Measurements from ENCODE around the gene C19orf38.

DNA sequence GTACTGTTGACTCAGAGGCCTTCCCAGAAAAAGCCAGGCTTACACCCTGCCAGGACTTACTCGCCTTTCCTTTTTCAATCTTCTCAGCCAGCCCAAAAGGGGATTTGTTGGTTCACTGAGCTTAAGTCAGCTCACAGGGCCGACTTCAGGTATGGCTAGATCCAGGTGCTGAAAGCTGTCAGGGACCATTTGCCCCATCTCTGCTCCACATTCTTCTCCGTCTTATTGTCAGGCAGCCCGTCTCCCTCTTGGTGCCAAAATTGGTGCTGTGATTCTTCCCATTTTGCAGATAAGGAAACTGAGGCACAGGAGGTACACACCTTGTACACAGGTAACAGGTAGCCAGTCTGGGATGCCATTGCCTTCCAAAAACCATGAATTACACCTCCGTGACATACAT lies 2.4 kb downstream of the C19orf38 start:
- TF ChIP-seq, protein P1, sequence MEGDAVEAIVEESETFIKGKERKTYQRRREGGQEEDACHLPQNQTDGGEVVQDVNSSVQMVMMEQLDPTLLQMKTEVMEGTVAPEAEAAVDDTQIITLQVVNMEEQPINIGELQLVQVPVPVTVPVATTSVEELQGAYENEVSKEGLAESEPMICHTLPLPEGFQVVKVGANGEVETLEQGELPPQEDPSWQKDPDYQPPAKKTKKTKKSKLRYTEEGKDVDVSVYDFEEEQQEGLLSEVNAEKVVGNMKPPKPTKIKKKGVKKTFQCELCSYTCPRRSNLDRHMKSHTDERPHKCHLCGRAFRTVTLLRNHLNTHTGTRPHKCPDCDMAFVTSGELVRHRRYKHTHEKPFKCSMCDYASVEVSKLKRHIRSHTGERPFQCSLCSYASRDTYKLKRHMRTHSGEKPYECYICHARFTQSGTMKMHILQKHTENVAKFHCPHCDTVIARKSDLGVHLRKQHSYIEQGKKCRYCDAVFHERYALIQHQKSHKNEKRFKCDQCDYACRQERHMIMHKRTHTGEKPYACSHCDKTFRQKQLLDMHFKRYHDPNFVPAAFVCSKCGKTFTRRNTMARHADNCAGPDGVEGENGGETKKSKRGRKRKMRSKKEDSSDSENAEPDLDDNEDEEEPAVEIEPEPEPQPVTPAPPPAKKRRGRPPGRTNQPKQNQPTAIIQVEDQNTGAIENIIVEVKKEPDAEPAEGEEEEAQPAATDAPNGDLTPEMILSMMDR (IDR thresholded peaks at IDR 0.05; ENCODE audit: borderline replicate concordance, extremely low read depth, low read length, poor library complexity, severe bottlenecking), result no peak
- TF ChIP-seq EZH2 (IDR thresholded peaks at IDR 0.05; ENCODE audit: borderline replicate concordance, low read depth, low read length, severe bottlenecking), result no peak
